Measurements from ENCODE around the gene FOXL2. TPM values are rescaled to one million over a fixed set of nuclear protein-coding genes. Genes with fewer than 3 reads are reported as not detected.

Gene FOXL2
- total RNA-seq, 1 experiment from 2014 or later, result not detected

DNA sequence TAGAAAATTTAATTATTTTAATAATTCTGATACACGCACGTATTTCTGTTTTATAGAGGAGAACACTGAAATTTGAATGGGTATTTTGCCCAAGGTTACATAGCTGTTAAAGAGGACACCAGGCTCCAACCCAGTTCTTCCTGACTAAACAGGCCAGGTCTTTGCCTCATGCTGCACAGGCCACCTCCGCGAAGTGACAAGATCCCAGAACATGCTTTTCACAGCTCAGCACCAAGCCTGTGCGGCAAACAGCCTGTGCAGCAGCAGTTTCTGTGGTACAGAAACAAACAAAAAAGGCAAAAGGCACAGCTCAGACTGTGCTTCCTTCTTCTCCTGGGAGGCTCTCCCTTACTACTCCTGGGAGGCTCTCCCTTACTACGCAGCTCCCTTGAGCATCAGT lies 6.5 kb downstream of the FOXL2 start:
- no peak overlapping the region for H2AFZ ChIP-seq
- POLR2A ChIA-PET (ENCODE audit: unreplicated experiment), result no interaction called here
- CTCF ChIA-PET, result interaction anchor here (0.7 to 0.9 kb wide), 2 partner anchors 19 to 637 kb away, joined by 3 to 5 read pairs; no protein-coding TSS in a partner anchor
- no peaks in the 10 kb centered on the region for H3K79me2 ChIP-seq (ENCODE audit: low read depth)
- no peak overlapping the region for H3K27ac ChIP-seq
- no TSS peak for BruUV-seq (replicated peaks)
- H3K4me2 ChIP-seq, result no peak overlapping the region
- H4K20me1 ChIP-seq (ENCODE audit: insufficient read depth), result no peaks in the 10 kb centered on the region
- no peaks in the 10 kb centered on the region for H3K36me3 ChIP-seq (ENCODE audit: low read depth)
- no peak for DNase-seq
- H3K4me3 ChIP-seq, result no peak overlapping the region
- H3F3A ChIP-seq (ENCODE audit: insufficient read depth, low read depth), result no peaks in the 10 kb centered on the region
- 0 out of 2 replicates have a peak, but pooled peaks cover 3% of the 10 kb centered on the region for H3K4me1 ChIP-seq (replicated peaks; ENCODE audit: insufficient read depth)
- H3K9me3 ChIP-seq (ENCODE audit: insufficient read depth, low read depth), result no peaks in the 10 kb centered on the region
- intact Hi-C loops (cut with micrococcal nuclease; ENCODE audit: unreplicated experiment), result loop anchor here (5.0 kb wide), 2 partner anchors 172 to 402 kb away; partner anchors contain the start of gene MRPS22
- H3K9me2 ChIP-seq (ENCODE audit: insufficient read depth), result no peaks in the 10 kb centered on the region
- H3K27me3 ChIP-seq (ENCODE audit: insufficient read depth, low read depth), result no peaks in the 10 kb centered on the region
- TF ChIP-seq EZH2 (IDR thresholded peaks at IDR 0.05; ENCODE audit: low read depth), result no peak
- TF ChIP-seq, protein P1, sequence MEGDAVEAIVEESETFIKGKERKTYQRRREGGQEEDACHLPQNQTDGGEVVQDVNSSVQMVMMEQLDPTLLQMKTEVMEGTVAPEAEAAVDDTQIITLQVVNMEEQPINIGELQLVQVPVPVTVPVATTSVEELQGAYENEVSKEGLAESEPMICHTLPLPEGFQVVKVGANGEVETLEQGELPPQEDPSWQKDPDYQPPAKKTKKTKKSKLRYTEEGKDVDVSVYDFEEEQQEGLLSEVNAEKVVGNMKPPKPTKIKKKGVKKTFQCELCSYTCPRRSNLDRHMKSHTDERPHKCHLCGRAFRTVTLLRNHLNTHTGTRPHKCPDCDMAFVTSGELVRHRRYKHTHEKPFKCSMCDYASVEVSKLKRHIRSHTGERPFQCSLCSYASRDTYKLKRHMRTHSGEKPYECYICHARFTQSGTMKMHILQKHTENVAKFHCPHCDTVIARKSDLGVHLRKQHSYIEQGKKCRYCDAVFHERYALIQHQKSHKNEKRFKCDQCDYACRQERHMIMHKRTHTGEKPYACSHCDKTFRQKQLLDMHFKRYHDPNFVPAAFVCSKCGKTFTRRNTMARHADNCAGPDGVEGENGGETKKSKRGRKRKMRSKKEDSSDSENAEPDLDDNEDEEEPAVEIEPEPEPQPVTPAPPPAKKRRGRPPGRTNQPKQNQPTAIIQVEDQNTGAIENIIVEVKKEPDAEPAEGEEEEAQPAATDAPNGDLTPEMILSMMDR (conservative IDR thresholded peaks at IDR 0.05), result no peak

DNA sequence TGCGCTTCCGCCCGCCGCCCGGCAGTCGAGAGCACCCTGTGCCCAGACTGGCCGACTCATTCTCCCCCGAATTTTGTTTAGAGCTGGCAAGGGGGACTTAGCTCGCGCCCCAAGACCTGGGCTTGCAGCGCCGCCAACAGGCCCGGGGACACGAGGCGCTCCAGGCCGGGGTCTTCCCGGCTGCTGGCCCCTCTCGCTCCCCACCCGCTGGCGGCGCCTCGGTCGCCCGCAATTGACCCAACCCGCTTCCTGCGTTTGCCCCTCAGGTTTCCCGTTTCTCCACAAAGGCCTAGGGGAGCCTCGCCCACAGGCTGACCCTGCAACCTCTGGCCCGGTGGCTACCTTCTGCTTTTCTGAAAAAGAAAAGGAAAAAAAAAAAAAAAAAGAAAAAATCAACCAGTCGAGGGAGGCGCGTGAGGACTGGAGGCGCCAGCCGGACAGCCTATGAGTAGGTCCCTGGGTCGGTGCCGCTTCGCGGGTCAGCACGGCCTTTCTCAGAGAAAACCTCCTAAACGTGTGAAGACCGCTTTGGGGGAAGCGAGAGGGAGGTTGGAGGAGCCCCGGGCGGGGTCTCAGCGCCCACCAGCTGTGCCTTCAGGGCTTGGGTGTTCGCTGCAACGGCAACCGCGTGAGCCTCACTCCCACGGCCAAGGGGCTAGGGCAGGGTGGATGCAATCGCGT lies 7.2 kb downstream of the FOXL2 start:
- ChIA-PET CTCF (no interaction called here), POLR2A (ENCODE audit: unreplicated experiment) (no interaction called here)
- DNase-seq, result no peak
- no peak overlapping the region for H3K27ac ChIP-seq
- BruUV-seq (replicated peaks), result no TSS peak
- H3K36me3 ChIP-seq (ENCODE audit: low read depth), result no peaks in the 10 kb centered on the region
- no peak overlapping the region for H3K4me3 ChIP-seq
- TF ChIP-seq, protein P1 (conservative IDR thresholded peaks at IDR 0.05), result no peak
- TF ChIP-seq EZH2 (IDR thresholded peaks at IDR 0.05; ENCODE audit: low read depth), result no peak
- no peaks in the 10 kb centered on the region for H4K20me1 ChIP-seq (ENCODE audit: insufficient read depth)
- H3K79me2 ChIP-seq (ENCODE audit: low read depth), result no peaks in the 10 kb centered on the region
- H3K9me3 ChIP-seq (ENCODE audit: insufficient read depth, low read depth), result no peaks in the 10 kb centered on the region
- H3F3A ChIP-seq (ENCODE audit: insufficient read depth, low read depth), result no peaks in the 10 kb centered on the region
- H3K4me2 ChIP-seq, result no peak overlapping the region
- H3K27me3 ChIP-seq (ENCODE audit: insufficient read depth, low read depth), result no peaks in the 10 kb centered on the region
- no peaks in the 10 kb centered on the region for H3K9me2 ChIP-seq (ENCODE audit: insufficient read depth)
- intact Hi-C loops (cut with micrococcal nuclease; ENCODE audit: unreplicated experiment), result loop anchor here (5.0 kb wide), 3 partner anchors 173 to 757 kb away; partner anchors contain the start of gene MRPS22
- H2AFZ ChIP-seq, result no peak overlapping the region
- 0 out of 2 replicates have a peak, but pooled peaks cover 6% of the 10 kb centered on the region for H3K4me1 ChIP-seq (replicated peaks; ENCODE audit: insufficient read depth)

DNA sequence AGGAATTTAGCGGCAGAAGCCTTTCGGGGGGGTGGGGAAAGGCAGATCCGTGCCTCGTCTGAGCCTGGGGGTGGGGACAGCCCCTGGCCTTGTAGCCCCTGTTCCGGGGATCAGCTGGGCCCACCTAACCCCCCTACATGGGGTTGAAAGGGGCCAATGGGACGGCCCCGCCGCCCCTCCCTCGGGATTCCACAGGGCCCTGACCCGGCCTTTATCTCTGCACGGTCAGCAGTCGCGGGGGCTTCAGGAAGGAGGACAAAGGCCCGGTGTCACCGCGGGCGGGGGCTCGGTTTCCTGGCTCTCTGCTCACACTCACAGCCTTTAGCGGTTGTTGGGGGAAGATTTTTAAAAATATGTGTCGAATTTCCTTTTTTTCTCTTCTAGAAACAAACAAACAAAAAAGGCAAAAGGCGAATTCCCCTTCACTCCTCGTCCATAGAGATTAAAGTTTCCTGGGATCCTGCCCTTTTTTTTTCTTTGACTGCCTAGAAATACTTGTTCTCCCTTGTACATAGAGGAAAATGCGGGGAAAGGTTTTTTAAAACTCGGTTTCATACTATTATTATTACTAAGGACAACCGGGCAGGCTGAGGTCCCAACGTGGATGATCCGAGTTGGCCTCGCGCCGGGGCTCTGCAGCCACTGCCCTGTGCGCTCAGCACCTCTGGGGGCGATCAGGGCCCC lies 7.9 kb downstream of the FOXL2 start:
- H4K20me1 ChIP-seq (ENCODE audit: insufficient read depth), result no peaks in the 10 kb centered on the region
- H3K9me2 ChIP-seq (ENCODE audit: insufficient read depth), result no peaks in the 10 kb centered on the region
- H3K27ac ChIP-seq, result no peak overlapping the region
- ChIA-PET CTCF (no interaction called here), POLR2A (ENCODE audit: unreplicated experiment) (no interaction called here)
- no peaks in the 10 kb centered on the region for H3F3A ChIP-seq (ENCODE audit: insufficient read depth, low read depth)
- H3K27me3 ChIP-seq (ENCODE audit: insufficient read depth, low read depth), result no peaks in the 10 kb centered on the region
- no peak overlapping the region for H3K4me3 ChIP-seq
- H3K9me3 ChIP-seq (ENCODE audit: insufficient read depth, low read depth), result no peaks in the 10 kb centered on the region
- no peaks in the 10 kb centered on the region for H3K79me2 ChIP-seq (ENCODE audit: low read depth)
- no peak overlapping the region for H3K4me2 ChIP-seq
- BruUV-seq (replicated peaks), result no TSS peak
- intact Hi-C loops (cut with micrococcal nuclease; ENCODE audit: unreplicated experiment), result loop anchor here (5.0 kb wide), 1 partner anchor 757 kb away; no protein-coding TSS in a partner anchor
- no peak for DNase-seq
- 0 out of 2 replicates have a peak, but pooled peaks cover 6% of the 10 kb centered on the region for H3K4me1 ChIP-seq (replicated peaks; ENCODE audit: insufficient read depth)
- TF ChIP-seq, protein P1 (conservative IDR thresholded peaks at IDR 0.05), result no peak
- no peak for TF ChIP-seq EZH2 (IDR thresholded peaks at IDR 0.05; ENCODE audit: low read depth)
- H3K36me3 ChIP-seq (ENCODE audit: low read depth), result no peaks in the 10 kb centered on the region
- no peak overlapping the region for H2AFZ ChIP-seq

Data from PC-9 (cell line).